Mucosa of stomach (tissue), 1 donor: Measurements from ENCODE around the gene GKAP1.
"Not testable (repeated sequence)": the region's sequence is repeated elsewhere in the genome, so short reads cannot be mapped to it uniquely, and the experiment has no call there.

Experiments used
- H3K27me3 ChIP-seq: one replicate; pipeline ENCODE4 v1.7.0; 2013; ENCODE audit warnings: mild to moderate bottlenecking, low read length; ENCODE audit not compliant: control insufficient read depth, insufficient read depth
- H3K36me3 ChIP-seq: one replicate; pipeline ENCODE4 v1.7.0; 2013; ENCODE audit warnings: low read length; ENCODE audit not compliant: control insufficient read depth, insufficient read depth
- H3K4me1 ChIP-seq: one replicate; pipeline ENCODE4 v1.7.0; 2013; ENCODE audit warnings: mild to moderate bottlenecking, low read length; ENCODE audit not compliant: control insufficient read depth, insufficient read depth
- H3K4me3 ChIP-seq: one replicate; pipeline ENCODE4 v1.7.0; 2013; ENCODE audit warnings: low read length
- H3K9ac ChIP-seq: one replicate; pipeline ENCODE4 v1.7.0; 2013; ENCODE audit warnings: mild to moderate bottlenecking, low read length, moderate library complexity
- H3K9me3 ChIP-seq: one replicate; pipeline ENCODE4 v1.7.0; 2013; ENCODE audit warnings: mild to moderate bottlenecking, low read length, moderate library complexity; ENCODE audit not compliant: control insufficient read depth
- donor health status: Pancreatic carcinoma.

The GKAP1 gene

DNA sequence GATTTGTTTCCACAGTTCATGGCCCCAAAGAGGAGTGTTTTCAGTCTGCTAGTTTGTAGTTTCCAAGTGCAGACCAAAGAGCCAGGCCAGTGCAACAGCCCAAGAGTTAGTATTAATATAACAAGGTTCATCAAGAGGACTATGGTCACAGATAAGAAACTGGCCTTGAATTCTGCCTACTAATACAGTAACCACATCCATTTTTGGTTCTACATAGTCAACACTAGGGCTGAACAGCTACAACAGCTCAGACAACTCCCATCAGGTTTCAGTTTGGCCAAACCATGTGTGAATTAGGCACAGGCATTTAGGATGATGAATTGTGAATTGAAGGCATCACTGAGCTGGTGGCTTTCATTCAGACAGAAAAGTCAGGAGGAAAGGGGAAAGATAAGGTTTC lies 96.1 kb downstream of the GKAP1 start:
- Histone ChIP-seq H3K9me3 (no peaks in the 10 kb centered on the region), H3K4me3 (no peak overlapping the region), H3K27me3 (no peaks in the 10 kb centered on the region), H3K36me3 (no peaks in the 10 kb centered on the region), H3K4me1 (no peaks in the 10 kb centered on the region), H3K9ac (no peak overlapping the region)

- H3K9ac ChIP-seq, result no peak overlapping the region
- no peaks in the 10 kb centered on the region for H3K27me3 ChIP-seq
- no peak overlapping the region for H3K4me3 ChIP-seq
- H3K9me3 ChIP-seq, result no peaks in the 10 kb centered on the region
- H3K36me3 ChIP-seq, result no peaks in the 10 kb centered on the region
- no peaks in the 10 kb centered on the region for H3K4me1 ChIP-seq
Measured at GRCh38 chr9:83715794-83716193, 101.8 kb downstream of the GKAP1 start.

- H3K36me3 ChIP-seq, result no peaks in the 10 kb centered on the region
- no peak overlapping the region for H3K4me3 ChIP-seq
- no peaks in the 10 kb centered on the region for H3K27me3 ChIP-seq
- H3K9me3 ChIP-seq, result no peaks in the 10 kb centered on the region
- no peaks in the 10 kb centered on the region for H3K4me1 ChIP-seq
- no peak overlapping the region for H3K9ac ChIP-seq
Measured at GRCh38 chr9:83715221-83715620, 102.3 kb downstream of the GKAP1 start.

DNA sequence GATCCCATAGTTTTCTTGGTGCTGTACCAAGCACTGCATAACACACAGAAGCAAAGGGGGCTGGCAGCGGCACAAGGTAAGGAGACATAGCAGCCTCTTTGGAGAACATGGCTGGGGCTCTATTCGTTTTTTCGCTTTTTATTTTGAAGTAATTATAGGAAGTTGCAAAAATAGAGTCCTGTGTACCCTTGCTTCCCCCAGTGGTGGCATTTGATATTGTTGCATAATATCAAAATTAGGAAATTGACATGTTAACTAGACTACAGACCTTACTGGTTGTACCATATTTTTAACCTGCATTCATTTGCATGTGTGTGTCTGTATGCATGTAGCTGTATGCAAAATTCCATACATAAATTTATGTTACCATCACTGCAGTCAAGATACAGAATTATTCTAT lies 103.2 kb downstream of the GKAP1 start:
- no peaks in the 10 kb centered on the region for H3K27me3 ChIP-seq
- no peak overlapping the region for H3K9ac ChIP-seq
- no peaks in the 10 kb centered on the region for H3K36me3 ChIP-seq
- no peaks in the 10 kb centered on the region for H3K4me1 ChIP-seq
- no peaks in the 10 kb centered on the region for H3K9me3 ChIP-seq
- H3K4me3 ChIP-seq, result no peak overlapping the region

DNA sequence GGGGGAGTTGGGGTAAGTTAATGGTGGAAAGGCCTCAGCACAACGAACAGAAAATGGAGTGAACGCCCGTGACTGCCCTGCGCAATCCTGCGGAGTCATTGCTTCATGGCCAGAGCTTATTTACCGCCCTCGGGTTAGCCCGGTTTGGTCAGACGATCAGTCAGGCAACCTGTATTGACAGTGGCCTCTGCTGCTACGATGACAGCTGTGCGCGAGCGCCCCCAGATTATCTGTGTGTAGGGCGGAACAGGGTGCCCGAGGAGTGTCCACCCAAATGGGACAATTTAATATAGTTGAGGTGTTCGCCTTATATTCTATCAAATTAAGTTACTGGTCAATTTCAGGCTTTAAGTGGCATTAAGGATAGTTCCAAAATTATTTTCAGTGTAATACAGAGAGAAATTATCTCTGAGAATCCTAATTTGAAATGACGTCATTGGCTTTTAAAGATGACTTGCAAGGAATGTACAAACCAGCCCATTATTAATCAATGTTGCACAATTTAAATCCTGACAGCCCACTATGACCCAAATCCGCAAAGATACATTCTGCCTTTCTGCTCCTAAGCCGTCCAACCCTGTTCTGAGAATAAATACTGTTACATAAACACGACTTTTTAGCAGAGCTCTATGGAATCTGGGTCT lies 108.9 kb downstream of the GKAP1 start:
- Histone ChIP-seq H3K36me3 (no peaks in the 10 kb centered on the region), H3K9ac (peak overlapping the region; percentile 97), H3K4me1 (no peaks in the 10 kb centered on the region), H3K4me3 (peak overlapping the region; percentile 95), H3K27me3 (no peaks in the 10 kb centered on the region), H3K9me3 (no peaks in the 10 kb centered on the region)

GRCh38 chr9:83707768-83708514 lies 109.6 kb downstream of the GKAP1 start, which contains the start of gene UBQLN1:
Gene UBQLN1 (minus strand): TSS chr9:83707958. CDS start chr9:83707679, 279 bp downstream.
- H3K27me3 ChIP-seq, result no peaks in the 10 kb centered on the region
- H3K36me3 ChIP-seq, result no peaks in the 10 kb centered on the region
- H3K4me1 ChIP-seq, result no peaks in the 10 kb centered on the region
- H3K9me3 ChIP-seq, result no peaks in the 10 kb centered on the region
- H3K9ac ChIP-seq, result peak within 1 kb of the TSS; percentile 97
- peak within 1 kb of the TSS; percentile 95 for H3K4me3 ChIP-seq

DNA sequence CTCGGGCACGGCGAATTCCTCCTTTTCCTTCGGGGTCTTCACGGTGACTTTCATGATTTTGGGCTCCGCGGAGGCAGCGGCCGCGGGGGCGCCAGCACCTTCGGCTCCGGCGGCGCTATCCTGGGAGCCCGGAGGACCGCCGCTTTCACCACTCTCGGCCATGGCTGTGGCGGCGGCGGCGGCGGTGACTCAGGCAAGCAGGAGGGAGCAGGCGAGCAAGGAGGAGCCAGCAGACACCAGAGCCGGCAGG lies 110.1 kb downstream of the GKAP1 start:
- Histone ChIP-seq H3K9ac (peak overlapping the region; percentile 97), H3K27me3 (no peaks in the 10 kb centered on the region), H3K4me1 (no peaks in the 10 kb centered on the region), H3K9me3 (no peaks in the 10 kb centered on the region), H3K4me3 (peak overlapping the region; percentile 95), H3K36me3 (no peaks in the 10 kb centered on the region)

DNA sequence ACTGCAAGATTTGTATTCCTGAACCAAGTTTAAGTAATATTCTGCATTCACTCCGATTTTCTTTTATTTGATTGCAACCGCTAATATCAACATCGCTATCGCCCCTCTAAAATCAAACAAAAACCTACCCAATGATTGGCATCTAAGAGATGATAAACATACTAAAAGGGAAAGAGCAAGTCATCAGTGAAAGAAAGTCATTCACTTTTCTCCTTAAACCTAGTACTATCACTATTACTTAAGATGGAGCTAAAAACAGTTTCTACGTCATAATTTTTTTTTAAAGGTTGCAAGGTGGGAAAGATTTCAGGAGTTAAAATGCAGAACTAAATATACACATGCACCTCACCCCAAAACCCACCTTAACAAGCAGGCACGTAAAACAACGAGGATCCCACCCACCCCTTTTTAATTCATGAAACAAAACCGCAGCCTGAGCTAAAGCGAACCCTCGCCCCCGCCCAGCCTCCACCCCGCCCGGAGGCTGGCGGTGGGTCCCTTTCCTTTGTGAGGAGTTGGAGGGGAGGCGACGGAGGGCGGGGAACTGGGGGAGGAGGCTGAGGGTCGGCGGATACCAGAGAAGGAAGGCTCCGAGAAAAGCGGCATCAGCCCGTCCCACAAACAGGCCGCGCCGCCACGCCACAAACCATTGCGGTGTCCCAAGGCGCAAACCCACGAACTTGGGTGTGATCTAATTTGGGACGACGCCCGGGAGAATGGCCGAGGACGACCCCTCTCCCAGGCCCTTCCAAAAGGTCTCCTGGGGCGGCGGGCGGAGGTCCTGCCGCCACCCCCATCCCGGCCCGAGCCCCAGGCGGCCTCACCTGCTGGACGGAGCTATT lies 110.7 kb downstream of the GKAP1 start:
- Histone ChIP-seq H3K9ac (peak overlapping the region; percentile 97), H3K4me1 (no peaks in the 10 kb centered on the region), H3K9me3 (no peaks in the 10 kb centered on the region), H3K4me3 (peak overlapping the region; percentile 95), H3K27me3 (no peaks in the 10 kb centered on the region), H3K36me3 (no peaks in the 10 kb centered on the region)

DNA sequence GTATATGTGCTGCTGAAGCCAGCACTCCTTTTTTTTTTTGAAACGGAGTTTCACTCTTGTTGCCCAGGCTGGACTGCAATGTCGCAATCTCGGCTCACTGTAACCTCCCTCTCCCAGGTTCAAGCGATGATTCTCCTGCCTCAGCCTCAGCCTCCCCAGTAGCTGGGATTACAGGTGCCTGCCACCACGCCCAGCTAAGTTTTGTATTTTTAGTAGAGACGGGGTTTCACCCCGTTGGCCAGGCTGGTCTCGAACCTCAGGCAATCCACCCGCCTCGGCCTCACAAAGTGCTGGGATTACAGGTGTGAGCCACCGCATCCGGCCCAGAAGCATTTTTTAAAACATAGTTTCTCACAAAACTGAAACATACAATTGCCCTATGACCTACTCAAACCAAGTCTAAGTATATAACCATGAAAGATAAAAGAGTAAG lies 112.3 kb downstream of the GKAP1 start:
- H3K4me1 ChIP-seq, H3K27me3 ChIP-seq, H3K9ac ChIP-seq, H3K36me3 ChIP-seq, H3K9me3 ChIP-seq, H3K4me3 ChIP-seq: not testable (repeated sequence)

DNA sequence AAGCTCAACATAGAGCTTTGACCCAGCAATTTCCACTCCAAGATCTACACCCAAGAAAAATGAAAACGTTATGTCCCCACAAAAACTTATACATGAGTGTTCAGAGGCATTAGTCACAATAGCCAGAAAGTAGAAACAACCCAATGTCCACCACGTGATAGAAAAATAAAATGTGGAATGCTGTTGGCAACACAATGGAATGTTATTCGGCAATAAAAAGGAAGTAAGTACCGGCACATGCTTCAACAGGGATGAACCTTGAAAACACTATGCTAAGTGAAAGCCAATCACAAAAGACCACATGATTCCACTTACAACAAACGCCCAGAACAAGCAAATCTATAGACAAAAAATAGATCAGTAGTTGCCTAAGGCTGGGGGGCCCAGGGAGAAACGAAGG lies 115.8 kb downstream of the GKAP1 start:
- H3K27me3 ChIP-seq, result no peaks in the 10 kb centered on the region
- no peaks in the 10 kb centered on the region for H3K36me3 ChIP-seq
- H3K9me3 ChIP-seq, result no peaks in the 10 kb centered on the region
- no peaks in the 10 kb centered on the region for H3K4me1 ChIP-seq
- no peak overlapping the region for H3K9ac ChIP-seq
- H3K4me3 ChIP-seq, result no peak overlapping the region

GRCh38 chr9:83701286-83701685 lies 116.3 kb downstream of the GKAP1 start:
- Histone ChIP-seq H3K36me3 (no peaks in the 10 kb centered on the region), H3K9me3 (no peaks in the 10 kb centered on the region), H3K4me3 (no peak overlapping the region), H3K27me3 (no peaks in the 10 kb centered on the region), H3K9ac (no peak overlapping the region), H3K4me1 (no peaks in the 10 kb centered on the region)

GRCh38 chr9:83699615-83700014 lies 118.0 kb downstream of the GKAP1 start:
- Histone ChIP-seq H3K9ac (no peak overlapping the region), H3K27me3 (no peaks in the 10 kb centered on the region), H3K36me3 (no peaks in the 10 kb centered on the region), H3K4me3 (no peak overlapping the region), H3K9me3 (no peaks in the 10 kb centered on the region), H3K4me1 (no peaks in the 10 kb centered on the region)
